22Rv1 (cell line): ENCODE results near the gene ULK4.

ENCODE experiments used
- CTCF ChIP-seq: fragments of 450-650 bp; IDR thresholded peaks from 2 replicates; pipeline ENCODE4 v1.5.1; 2017; ENCODE audit warnings: mild to moderate bottlenecking
- ZFX ChIP-seq: fragments of 450-650 bp; IDR thresholded peaks from 2 replicates; pipeline ENCODE4 v1.6.1; 2017; ENCODE audit warnings: antibody characterized with exemption, borderline replicate concordance

- no peak for TF ChIP-seq CTCF
- TF ChIP-seq ZFX: no peak
These were observed 334.3 kb downstream of the ULK4 start for GRCh38 chr3:41627477-41628087.
